GM19328 (cell line): ENCODE results near the gene ANKRD17.

Source experiments
- ATAC-seq: cut with Tn5 transposase; IDR thresholded peaks from one replicate; pipeline ENCODE4 v1.9.1; 2021; ENCODE audit warnings: mild to moderate bottlenecking, moderate library complexity; ENCODE audit not compliant: unreplicated experiment

ANKRD17 gene

DNA sequence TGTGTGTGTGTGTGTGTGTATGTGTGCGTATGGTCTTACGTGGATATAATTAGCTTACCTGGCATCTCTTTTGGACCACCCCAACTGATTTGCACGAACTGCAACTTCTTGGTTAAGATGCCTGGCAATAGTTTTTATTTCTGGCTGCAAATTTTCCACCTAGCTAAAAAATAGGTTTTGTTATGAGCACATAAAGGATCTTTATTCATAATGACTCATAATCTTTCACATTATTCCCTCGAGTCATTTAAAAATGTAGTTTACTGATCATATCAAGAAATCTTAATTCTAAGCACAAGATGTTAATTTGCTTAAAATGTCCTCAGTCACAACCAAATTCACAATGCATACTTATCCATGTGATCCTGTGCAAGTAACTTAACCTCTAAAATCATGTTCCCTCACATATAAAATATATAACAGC lies 190.6 kb downstream of the ANKRD17 start:
- ATAC-seq: no peak

DNA sequence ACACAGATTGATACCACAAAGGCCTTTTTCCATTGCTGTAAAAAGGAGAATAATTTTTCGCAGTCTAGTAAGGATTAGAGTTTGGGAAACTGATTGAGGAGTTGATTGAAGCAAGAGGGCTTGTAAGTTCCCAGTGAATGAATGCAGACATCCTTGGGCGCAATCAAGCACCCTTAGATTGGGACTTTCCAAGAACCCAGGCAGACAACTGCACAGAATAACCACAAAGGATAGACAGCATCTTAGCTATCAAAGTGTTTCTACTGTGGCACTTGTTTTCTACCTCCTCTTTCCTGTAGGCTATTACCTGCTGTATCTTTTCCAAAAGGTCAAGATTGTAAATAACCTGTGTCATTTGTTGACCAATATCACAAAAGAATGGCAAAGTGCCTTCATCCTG lies 191.7 kb downstream of the ANKRD17 start:
- no peak for ATAC-seq

DNA sequence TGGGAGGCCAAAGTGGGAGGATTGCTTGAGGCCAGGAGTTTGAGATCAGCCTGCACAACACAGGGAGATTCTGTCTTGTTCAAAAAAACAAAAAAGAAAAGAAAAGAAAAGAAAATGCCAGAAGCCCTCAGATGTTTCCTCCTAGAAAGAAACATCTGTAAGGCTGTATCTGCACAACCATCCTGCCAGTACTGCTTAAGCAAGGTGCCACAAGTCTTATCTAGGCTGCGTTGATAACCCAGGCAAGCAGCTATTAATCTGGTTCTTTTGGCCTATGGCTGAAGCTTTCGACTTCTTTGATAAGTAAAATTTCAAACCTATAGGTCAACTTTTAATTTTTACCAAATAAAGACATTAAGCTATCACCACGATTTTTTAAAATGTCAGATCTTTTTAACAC lies 192.2 kb downstream of the ANKRD17 start:
- ATAC-seq: no peak

DNA sequence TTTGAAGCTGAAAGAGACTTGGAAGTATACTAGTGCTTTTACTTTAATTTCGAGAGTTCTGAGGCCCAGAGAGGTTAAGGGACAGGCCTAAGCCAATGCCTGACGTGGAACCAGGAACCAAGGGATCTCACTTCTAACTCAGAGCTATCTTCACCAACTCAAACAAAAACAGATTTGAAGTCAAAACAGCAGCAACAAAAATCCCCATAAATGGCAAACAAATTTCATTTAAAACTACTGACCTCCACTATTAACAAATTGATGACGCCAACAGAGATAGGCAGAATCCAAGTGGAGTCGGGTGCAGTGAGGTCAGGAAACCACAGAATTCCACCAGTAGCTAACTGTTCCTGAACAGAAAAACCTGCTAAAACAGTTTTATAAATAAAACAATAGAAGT lies 194.1 kb downstream of the ANKRD17 start:
- no peak for ATAC-seq

DNA sequence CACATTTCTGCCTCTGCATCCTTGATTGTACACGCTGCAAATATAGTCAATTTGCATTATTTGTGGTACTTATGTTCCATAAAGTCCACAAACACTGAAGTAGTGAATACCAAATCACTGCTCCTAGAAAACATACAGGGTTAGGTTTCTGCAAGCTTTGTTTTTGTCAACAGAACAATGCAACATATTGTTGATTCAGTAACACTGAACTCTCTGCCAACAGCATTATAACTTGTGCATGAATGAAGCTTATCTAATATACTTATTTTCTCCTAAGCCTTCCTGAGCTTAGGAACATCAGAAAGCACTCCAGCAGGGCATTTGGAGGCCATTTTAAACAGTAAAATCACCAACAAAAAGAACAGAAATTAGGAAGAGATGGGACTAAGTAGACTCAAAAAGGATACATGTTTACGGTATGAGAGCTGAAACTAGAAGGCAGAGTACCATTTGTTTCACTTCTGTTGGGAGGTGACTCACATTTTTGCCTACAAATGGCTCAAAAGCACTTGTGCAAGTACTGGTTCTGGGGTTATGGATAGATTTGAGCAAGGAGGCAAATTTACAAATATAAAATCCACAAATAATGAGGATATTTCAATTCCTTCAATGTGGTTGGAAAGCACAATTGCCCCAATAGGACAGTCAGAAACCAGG lies 203.2 kb downstream of the ANKRD17 start:
- ATAC-seq: peak; percentile 50

DNA sequence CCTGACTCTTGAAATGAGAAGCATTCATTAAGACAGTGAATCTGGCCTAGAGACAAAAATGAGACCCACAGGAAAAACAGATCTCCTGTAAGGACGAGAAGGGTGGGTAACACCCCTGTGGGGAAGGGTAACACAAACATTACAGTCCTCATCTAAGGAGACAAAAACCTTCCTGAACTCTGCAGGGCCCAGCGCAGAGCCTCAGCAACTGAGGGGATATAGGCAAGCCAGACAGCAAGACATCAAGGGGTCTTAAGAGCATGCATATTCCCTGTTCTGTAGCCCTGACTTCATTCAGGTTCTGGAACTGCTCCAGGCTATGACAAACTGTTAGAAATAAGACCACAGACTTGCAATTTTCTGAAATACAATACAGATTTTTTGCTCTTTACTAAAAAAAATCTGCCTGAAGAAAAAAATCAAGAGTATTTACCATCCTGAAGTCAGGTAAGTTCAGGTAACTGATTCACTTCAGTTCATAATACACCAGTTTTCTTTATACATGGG lies 204.6 kb downstream of the ANKRD17 start:
- ATAC-seq: no peak

DNA sequence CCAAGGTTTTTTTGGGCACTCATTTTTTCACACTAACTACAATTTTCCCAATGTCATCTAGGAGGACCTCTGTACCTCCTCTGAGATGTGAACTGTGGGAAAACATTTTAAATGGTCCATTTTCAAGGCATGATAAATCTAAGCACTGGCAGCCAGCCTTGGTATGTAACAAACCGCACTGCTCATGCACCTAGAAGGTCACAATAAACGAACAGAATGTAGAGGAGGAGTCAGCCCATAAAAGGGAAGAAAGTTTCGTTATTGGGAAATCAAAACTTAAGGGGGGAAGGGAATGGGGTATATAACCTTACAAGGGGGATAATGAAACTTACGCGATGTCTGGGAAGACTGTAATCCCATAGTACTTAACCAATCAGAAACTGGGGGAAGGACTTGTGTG lies 205.5 kb downstream of the ANKRD17 start:
- ATAC-seq: no peak

DNA sequence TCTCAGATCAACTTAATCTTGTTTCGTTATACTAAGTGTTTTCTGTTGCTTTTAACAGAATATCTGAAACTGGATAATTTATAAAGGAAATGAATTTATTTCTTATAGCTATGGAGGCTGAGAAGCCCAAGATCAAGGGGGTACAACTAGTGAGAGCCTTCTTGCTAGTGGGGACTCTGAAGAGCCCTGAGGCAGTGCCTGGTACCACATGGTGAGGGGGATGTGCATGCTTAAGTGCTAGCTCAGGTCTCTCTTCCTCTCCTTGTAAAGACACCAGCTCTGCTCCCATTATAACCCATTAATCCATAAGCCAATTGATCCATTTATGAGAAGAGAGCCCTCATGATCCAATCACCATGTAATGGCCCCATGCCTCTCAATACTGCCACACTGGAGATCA lies 207.0 kb downstream of the ANKRD17 start:
- ATAC-seq: no peak

DNA sequence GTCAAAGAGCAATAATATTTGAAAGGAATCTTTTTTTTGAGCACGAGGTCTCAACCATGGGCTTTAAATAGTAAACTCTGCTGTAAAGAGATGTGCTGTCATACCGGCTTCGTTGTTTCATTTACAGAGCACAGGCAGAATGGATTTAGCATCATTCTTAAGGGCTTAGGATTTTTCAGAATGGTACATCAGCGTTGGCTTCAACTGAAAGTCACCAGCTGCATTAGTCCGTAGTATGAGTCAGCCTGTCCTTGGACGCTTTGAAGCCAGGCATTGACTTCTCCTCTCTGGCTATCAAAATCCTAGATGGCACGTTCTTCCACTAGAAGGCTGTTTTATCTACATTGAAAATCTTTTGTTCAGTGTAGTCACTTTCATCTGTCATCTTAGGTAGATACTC lies 212.7 kb downstream of the ANKRD17 start:
- no peak for ATAC-seq

DNA sequence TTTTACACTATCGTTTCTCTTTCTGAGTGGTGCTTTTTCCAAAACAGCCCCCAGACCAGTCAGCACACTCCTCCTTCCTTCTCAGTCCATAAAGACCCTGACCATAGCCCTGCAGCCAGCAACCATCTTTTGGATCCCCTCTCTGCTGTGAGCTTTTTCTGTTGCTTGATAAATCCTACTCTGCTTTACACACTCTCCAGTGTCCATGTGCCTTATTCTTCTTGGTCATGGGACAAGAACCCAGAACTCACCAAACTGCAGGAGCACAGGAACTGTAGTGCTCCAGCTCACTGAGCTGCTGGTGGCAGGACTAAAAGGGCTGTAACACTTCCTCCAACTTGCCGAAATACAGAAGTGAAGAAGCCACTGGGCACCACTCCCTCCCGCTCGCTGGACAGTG lies 221.5 kb downstream of the ANKRD17 start:
- ATAC-seq: no peak

DNA sequence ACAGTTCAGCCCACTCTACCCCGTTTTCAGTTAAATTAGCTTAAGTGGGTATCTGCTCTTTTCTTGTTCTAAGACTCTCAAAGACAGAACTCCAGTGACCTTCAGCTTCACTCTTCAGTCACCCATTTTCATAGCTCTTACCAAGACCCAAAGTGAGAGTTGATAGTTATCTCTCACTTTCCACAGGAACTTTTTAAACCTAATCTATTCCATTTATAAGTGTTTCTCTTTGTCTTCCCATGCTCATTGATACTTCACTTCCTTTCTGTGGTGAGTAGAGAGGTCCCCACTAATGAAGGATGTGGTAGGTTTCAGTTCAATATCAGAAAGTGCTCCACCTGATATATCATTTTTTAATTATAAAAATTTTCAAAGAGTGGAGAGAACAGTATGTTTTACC lies 222.5 kb downstream of the ANKRD17 start:
- no peak for ATAC-seq

DNA sequence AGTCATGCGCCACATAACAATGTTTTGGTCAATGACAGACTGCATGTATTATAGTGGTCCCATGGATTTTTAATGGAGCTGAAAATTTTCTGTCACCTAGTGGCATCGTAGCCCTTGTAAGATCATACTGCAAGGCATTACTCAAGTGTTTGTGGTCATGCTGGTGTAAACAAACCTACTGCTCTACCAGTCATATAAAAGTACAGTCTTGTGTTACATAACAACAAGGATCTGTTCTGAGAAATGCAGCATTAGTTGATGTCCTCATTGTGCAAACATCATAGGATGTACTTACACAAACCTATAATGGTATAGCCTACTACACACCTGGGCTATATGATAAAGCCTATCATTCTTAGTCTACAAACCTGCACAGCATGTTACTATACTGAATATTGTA lies 223.7 kb downstream of the ANKRD17 start:
- no peak for ATAC-seq

DNA sequence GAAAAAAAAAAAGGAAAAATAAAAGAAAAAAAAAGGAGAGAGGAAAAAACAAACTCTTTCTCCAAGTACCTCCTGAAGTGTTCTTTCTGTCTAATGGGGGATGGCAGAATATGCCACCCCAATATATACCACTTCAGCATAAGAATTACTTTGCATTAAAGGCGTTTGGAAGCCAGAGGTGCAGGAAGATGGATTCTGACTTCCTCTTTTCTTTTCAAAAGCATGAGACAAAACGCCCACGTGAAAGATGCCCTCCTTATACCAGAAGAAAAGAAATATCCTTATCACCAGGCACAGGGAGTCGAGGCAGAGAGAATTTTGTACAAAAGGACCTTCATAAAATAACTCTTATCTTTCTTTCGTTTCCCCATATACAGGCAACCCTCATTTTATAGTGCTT lies 230.0 kb downstream of the ANKRD17 start:
- ATAC-seq: no peak
